Measurements from ENCODE around the gene CENPU. TPM values are rescaled to one million over a fixed set of nuclear protein-coding genes. Genes with fewer than 3 reads are reported as not detected.

CENPU gene
- total and polyA plus RNA-seq, 2 of the 13 experiments (the other 11 are each of a cell fraction or from before 2014, with no cell fraction given): 11.7 to 35.8 TPM

- TF ChIP-seq RELA (CRISPR knock-in tag; IDR thresholded peaks at IDR 0.05): no peak
These were observed 29.4 kb upstream of the CENPU start (continued) for GRCh38 chr4:184763150-184763780.

- WGBS (ENCODE audit: low lambda C conversion rate): 98% methylated on average over 5 of the region's 5 CpGs
- BruUV-seq (replicated peaks): no TSS peak
- FAIRE-seq (no peak), ATAC-seq (no peak), DNase-seq (ENCODE audit: low spot score) (no peak)
- Histone ChIP-seq H3K4me1 (ENCODE audit: insufficient read depth, low read length) (no peaks in the 10 kb centered on the region), H3K9me3 (ENCODE audit: low read length) (no peaks in the 10 kb centered on the region), H3K27ac (ENCODE audit: extremely low read length, insufficient read depth, low read length) (no peak overlapping the region), H3K36me3 (replicated peaks in 1 of 2; ENCODE audit: control insufficient read depth in 1 of 2, insufficient read depth in 2 of 2, low read length in 2 of 2) (peaks cover 7 to 30% of the 10 kb centered on the region in 2 experiments; a peak in 4 of 5 replicates), H3K4me2 (ENCODE audit: low read depth, low read length) (no peak overlapping the region), H3K27me3 (ENCODE audit: control insufficient read depth in 1 of 2, insufficient read depth in 2 of 2, low read length in 2 of 2) (no peaks in the 10 kb centered on the region), H4K20me1 (ENCODE audit: insufficient read depth, low read length) (no peaks in the 10 kb centered on the region), H3K4me3 (replicated peaks in 1 of 3; ENCODE audit: insufficient read depth in 1 of 3, low read depth in 2 of 3, low read length in 3 of 3) (no peak overlapping the region), H3K79me2 (ENCODE audit: insufficient read depth, low read length) (no peaks in the 10 kb centered on the region), H3K9ac (ENCODE audit: insufficient read depth, low read depth, low read length) (no peak overlapping the region), H2AFZ (ENCODE audit: low read length) (no peak overlapping the region)
- intact Hi-C loops (cut with micrococcal nuclease; ENCODE audit: unreplicated experiment): no loop called here
- ChIA-PET POLR2A (no interaction called here), CTCF (ENCODE audit: low intra/inter-chr PET ratio, low total read pairs) (no interaction called here)
- in situ Hi-C loops (cut with HindIII; ENCODE audit: extremely low pct_ligation_motif_present, low pct_unique_long_range_greater_than_20kb): no loop called here
- TF ChIP-seq PCBP1 (IDR thresholded peaks at IDR 0.05; ENCODE audit: borderline replicate concordance, low read depth, low read length): no peak
- no peak for TF ChIP-seq MBD4 (IDR thresholded peaks at IDR 0.05; ENCODE audit: borderline replicate concordance, low read length)
- no peak for TF ChIP-seq MIXL1 (CRISPR knock-in tag; IDR thresholded peaks at IDR 0.05)
- TF ChIP-seq ZNF75D (CRISPR knock-in tag; IDR thresholded peaks at IDR 0.05; ENCODE audit: borderline replicate concordance): no peak
- no peak for TF ChIP-seq JDP2 (CRISPR knock-in tag; IDR thresholded peaks at IDR 0.05; ENCODE audit: borderline replicate concordance)
These were observed 28.2 kb upstream of the CENPU start for GRCh38 chr4:184762100-184762499.

- Histone ChIP-seq H3K79me2 (ENCODE audit: insufficient read depth, low read length) (no peaks in the 10 kb centered on the region), H3K4me1 (ENCODE audit: insufficient read depth, low read length) (no peaks in the 10 kb centered on the region), H3K9ac (ENCODE audit: insufficient read depth, low read depth, low read length) (no peak overlapping the region), H3K4me2 (ENCODE audit: low read depth, low read length) (no peak overlapping the region), H3K27me3 (ENCODE audit: control insufficient read depth in 1 of 2, insufficient read depth in 2 of 2, low read length in 2 of 2) (no peaks in the 10 kb centered on the region), H2AFZ (ENCODE audit: low read length) (no peak overlapping the region), H4K20me1 (ENCODE audit: insufficient read depth, low read length) (no peaks in the 10 kb centered on the region), H3K4me3 (replicated peaks in 1 of 3; ENCODE audit: insufficient read depth in 1 of 3, low read depth in 2 of 3, low read length in 3 of 3) (no peak overlapping the region), H3K27ac (ENCODE audit: extremely low read length, insufficient read depth, low read length) (no peak overlapping the region), H3K9me3 (ENCODE audit: low read length) (no peaks in the 10 kb centered on the region), H3K36me3 (replicated peaks in 1 of 2; ENCODE audit: control insufficient read depth in 1 of 2, insufficient read depth in 2 of 2, low read length in 2 of 2) (peaks cover 2 to 18% of the 10 kb centered on the region in 2 experiments; a peak in 4 of 5 replicates)
- intact Hi-C loops (cut with micrococcal nuclease; ENCODE audit: unreplicated experiment) (no loop called here), in situ Hi-C loops (cut with HindIII; ENCODE audit: extremely low pct_ligation_motif_present, low pct_unique_long_range_greater_than_20kb) (no loop called here)
- no peak for FAIRE-seq
- ChIA-PET CTCF (ENCODE audit: low intra/inter-chr PET ratio, low total read pairs) (no interaction called here), POLR2A (no interaction called here)
- BruUV-seq (replicated peaks): no TSS peak
- no peak for ATAC-seq
- no peak for DNase-seq (ENCODE audit: low spot score)
- 96% methylated on average over 5 of the region's 5 CpGs for WGBS (ENCODE audit: low lambda C conversion rate)
- TF ChIP-seq TARDBP (CRISPR knock-in tag; IDR thresholded peaks at IDR 0.05) (no peak), HMGXB3 (CRISPR knock-in tag; IDR thresholded peaks at IDR 0.05; ENCODE audit: borderline replicate concordance) (no peak), ZKSCAN5 (CRISPR knock-in tag; IDR thresholded peaks at IDR 0.05) (no peak), GABPB1 (CRISPR knock-in tag; IDR thresholded peaks at IDR 0.05) (no peak), RXRA (CRISPR knock-in tag; IDR thresholded peaks at IDR 0.05) (no peak), ZNF569 (CRISPR knock-in tag; IDR thresholded peaks at IDR 0.05; ENCODE audit: borderline replicate concordance) (no peak), ZNF605 (CRISPR knock-in tag; IDR thresholded peaks at IDR 0.05) (no peak), JUNB (CRISPR knock-in tag; IDR thresholded peaks at IDR 0.05; ENCODE audit: borderline replicate concordance) (no peak)
These were observed 26.8 kb upstream of the CENPU start for GRCh38 chr4:184760681-184761080.
